HG03175 (cell line): Measurements from ENCODE around the gene TSPEAR.
"Not testable (repeated sequence)": the region's sequence is repeated elsewhere in the genome, so short reads cannot be mapped to it uniquely, and the experiment has no call there.

Experiments
- ATAC-seq: cut with Tn5 transposase; IDR thresholded peaks from one replicate; pipeline ENCODE4 v1.9.1; 2021; ENCODE audit warnings: mild to moderate bottlenecking, moderate library complexity; ENCODE audit not compliant: unreplicated experiment

The TSPEAR gene

DNA sequence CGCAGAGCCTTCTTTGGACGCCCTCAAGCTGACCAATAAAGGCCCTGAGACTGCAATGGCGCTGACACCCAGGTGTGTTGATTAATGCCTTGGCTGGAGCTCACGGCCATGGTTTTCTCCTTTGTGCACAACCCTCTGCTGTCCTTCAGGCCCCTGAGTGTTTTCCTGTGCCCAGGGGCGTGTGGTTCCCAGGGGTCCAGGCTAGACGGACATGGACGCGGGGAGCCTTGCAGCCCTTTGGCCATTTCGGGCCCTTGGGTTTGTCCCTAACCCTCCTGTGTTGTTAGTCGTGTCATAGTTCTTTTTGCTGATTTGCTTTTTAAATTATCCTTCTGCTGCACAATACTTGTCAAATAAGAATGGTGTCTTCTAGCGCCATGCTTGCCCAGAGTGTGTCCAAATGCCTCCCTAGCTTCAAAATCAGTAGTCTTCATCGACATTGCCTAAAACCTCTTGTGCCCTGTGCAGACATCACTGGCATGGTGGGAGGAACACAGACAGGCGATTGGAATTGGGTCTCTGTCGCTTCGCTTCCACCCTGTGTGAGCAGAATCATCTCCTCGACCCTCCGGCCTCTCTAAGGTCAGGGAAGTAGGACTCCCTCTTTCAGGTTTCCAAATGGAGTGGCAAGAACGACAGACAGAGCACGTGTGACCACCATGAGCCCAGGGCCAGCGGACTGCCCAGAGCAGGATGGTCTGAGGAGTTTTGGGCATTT lies 135.9 kb downstream of the TSPEAR start:
- ATAC-seq, result no peak

DNA sequence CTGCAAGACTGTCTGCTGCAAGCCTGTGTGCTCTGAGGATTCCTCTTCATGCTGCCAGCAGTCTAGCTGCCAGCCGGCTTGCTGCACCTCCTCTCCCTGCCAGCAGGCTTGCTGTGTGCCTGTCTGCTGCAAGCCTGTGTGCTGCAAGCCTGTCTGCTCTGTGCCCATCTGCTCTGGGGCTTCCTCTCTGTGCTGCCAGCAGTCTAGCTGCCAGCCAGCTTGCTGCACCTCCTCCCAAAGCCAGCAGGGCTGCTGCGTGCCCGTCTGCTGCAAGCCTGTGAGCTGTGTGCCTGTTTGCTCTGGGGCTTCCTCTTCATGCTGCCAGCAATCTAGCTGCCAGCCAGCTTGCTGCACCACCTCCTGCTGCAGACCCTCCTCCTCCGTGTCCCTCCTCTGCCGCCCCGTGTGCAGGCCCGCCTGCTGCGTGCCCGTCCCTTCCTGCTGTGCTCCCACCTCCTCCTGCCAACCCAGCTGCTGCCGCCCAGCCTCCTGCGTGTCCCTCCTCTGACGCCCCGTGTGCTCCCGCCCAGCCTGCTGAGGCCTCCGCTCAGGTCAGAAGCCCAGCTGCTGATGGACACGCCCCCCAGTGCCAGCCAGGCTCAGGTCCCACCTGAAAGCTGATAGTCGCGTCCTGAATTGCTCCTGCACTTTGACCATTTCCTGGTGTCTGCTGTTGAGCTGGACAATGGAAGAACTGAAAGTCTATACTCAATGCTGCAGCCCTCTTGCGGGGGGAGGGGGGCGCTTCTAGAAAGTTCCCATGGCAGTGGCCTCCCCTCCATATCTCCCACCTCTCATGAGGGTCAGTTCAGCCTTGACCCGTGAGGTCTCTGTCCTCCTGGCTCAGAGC lies 136.7 kb downstream of the TSPEAR start:
- ATAC-seq, result no peak

DNA sequence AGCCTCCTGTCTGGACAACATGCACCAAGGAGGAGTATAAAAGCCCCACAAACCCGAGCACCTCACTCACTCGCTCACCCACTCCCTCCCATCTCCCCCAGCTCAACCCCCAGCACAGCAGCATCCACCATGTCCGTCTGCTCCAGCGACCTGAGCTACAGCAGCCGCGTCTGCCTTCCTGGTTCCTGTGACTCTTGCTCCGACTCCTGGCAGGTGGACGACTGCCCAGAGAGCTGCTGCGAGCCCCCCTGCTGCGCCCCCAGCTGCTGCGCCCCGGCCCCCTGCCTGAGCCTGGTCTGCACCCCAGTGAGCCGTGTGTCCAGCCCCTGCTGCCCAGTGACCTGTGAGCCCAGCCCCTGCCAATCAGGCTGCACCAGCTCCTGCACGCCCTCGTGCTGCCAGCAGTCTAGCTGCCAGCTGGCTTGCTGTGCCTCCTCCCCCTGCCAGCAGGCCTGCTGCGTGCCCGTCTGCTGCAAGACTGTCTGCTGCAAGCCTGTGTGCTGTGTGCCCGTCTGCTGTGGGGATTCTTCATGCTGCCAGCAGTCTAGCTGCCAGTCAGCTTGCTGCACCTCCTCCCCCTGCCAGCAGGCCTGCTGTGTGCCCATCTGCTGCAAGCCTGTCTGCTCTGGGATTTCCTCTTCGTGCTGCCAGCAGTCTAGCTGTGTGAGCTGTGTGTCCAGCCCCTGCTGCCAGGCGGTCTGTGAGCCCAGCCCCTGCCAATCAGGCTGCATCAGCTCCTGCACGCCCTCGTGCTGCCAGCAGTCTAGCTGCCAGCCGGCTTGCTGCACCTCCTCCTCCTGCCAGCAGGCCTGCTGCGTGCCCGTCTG lies 137.5 kb downstream of the TSPEAR start, which contains the start of gene KRTAP10-4:
KRTAP10-4 (plus strand) TSS at position 100 of the 827 bp plus-strand sequence; CDS start at position 130, 30 bp downstream.
- ATAC-seq, result not testable (repeated sequence)

DNA sequence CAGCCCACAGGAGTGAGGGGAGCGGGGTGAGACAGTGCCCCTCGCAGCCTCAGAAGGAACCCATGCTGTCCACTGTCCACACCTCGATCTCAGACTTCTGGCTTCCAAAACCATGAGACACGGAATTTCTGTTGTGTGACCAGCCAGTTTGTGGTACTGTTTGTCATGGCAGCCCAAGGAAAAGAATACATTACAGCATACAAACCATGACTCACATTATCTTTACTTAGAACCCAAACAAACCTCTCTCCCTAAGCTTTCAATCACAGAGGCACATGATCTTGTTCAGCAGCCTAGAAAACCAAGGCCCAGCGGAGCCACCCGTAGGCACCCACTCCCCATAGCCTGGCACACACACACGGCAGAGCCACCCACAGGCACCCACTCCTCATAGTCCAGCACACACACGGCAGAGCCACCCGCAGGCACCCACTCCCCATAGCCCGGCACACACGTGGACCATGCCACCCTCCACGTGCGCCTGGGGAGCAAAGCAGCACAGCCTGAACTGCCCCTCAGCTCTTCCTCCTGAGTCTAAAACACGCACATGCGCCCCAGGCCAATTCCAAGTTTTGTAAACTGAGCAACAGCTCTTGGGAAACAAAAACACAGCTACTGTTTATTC lies 138.3 kb downstream of the TSPEAR start:
- ATAC-seq, result no peak

DNA sequence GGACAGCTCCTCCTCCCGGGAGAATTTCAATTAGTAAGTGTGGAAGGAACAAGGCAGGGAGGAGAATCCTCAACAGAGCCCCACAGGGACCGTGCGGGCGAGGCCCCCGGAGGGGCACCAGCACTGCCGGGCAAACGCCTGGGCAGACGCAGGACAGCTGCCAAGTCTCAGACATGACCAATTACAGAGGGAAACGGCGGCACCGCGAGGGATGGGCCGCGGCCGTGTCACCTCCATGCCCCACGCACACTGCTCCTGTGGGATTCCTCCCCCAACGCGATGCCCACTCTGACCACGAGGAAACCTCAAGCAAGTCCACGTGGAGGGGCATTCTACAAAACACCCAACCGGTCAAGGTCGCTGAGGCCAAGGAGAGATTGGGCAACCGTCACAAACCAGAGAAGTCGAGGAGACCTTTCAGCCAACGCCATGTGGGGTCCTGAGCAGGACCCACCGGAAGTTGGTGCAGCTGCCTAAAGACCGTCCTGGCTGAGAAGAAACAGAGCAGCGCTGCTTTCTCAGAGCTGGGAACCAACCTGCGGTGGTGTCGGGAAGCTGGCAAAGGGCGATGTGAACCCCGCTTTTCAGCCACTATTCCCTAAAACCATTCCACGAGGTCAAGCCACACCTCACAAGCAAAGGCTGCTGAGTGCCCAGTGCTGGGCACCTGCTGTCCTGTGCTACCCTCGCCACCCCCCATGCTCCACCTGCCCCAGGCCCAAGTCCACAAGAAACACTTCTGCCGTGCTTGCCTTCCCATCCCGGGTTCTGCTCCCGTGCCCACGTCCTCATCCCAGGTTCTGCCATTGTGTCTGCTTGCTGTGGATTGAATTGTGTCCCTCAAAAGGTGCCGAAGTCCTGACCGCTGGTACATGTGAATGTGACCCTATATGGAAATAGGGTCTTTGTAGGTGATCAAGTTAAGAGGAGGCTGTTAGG lies 139.3 kb downstream of the TSPEAR start:
- no peak for ATAC-seq

DNA sequence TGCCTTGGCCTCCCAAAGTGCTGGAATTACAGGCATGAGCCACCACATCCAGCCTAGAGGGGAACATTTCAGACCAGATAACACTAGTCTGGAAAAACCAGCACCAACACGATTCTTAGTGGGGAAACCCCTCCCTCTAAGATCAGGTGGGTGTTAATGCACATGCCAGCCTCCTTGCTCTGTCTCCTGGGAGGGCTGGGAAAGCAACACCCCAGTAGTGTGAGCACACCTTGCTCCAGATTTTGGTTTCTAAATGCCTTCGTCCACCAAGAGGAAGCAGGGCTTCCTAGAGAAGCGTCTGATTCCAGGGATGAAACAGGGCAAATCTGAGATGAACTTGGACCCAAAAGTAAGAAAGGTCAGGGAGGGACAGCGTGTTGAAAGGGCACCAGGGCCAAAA lies 140.1 kb downstream of the TSPEAR start:
- no peak for ATAC-seq

DNA sequence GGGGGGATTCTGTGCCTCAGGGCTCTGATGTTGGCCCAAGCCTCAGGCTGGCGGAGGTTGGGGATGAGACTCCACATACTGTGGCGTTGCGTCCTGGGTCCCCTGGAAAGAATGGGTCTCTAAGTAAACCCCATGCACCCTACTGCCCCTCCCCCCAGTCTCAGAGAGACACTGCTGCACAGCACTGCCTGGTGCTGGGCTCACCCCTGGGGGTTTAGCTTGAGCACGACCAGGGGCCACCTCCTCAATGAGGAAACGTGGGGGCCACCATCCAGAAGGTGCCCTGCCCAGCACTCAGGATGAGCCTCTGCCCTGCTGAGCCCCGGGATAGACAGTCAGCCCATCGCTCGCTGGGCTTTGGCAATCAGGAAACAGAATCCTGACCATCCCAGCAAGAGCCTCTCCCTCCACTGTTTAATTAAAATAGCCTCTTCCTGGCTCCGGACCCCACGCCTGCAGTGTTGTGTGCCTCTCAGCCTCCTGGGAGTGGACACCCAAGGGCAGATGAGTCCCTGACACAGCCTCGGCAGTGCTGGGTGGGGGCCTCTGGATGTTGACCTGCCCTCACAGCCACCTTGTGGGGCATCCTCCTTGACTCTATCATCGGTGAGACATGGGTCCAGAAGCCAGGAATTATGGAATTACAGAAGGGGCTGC lies 141.4 kb downstream of the TSPEAR start:
- ATAC-seq, result no peak

DNA sequence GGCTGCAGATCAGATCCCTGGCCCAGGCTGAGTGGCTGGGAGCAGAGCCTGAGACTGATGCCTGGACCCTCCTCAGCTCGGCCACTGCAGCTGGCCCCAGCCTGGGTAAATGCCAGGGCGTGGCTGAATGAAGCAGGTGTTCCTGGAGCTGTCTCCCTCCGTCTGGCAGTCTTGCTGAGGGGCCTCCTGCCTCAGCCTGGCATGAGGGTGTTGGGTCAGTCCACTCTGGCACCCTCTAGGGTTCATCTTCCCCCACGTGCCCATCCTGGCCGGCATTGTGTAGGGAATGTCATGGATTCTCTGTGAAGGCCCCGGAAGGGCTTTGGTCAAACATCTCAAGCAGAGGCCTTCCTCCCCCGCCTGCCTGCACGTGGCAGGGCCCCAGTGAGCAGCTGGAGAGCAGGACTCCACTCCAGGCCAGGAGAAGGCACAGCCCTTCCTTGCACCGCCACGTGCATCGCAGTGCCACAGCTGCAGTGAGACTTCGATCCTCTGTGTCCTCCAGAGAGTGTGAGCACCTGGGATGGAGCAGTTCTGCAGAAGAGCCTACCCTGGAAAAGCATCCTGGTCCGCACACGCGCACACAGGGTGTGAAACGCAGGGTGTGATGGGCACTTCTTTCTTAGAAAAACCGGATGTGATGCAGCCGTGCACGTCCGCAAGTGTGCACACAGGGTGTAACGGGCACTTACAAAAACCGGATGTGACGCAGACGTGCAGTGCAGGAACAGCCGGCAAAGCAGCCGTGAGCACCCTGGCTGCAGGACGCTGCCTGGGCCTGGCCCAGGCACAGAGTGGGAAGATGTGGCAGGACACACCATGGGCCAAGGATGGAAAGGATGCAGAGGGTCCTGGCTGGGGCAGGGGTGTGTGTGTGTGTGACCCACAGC lies 142.5 kb downstream of the TSPEAR start:
- no peak for ATAC-seq

DNA sequence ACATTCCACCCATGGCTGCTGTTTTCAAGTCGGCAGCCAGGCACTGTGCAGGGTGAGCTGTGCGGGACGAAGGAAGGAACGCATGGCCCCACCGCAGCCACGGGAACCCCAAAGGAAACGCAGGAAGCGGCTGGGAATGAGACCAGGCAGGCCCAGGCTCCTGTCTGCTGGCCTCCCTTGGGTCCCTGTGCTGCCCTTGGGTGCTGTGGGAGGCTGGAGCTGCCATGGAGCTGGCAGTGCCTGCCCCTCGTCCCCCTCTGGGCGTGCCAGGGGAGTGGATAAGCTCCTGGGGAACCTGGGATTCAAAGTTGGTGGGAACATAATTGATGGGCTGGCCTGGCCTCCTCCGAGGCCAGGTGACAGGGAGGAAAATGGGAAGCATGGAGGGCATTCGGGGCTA lies 143.1 kb downstream of the TSPEAR start:
- ATAC-seq, result no peak

DNA sequence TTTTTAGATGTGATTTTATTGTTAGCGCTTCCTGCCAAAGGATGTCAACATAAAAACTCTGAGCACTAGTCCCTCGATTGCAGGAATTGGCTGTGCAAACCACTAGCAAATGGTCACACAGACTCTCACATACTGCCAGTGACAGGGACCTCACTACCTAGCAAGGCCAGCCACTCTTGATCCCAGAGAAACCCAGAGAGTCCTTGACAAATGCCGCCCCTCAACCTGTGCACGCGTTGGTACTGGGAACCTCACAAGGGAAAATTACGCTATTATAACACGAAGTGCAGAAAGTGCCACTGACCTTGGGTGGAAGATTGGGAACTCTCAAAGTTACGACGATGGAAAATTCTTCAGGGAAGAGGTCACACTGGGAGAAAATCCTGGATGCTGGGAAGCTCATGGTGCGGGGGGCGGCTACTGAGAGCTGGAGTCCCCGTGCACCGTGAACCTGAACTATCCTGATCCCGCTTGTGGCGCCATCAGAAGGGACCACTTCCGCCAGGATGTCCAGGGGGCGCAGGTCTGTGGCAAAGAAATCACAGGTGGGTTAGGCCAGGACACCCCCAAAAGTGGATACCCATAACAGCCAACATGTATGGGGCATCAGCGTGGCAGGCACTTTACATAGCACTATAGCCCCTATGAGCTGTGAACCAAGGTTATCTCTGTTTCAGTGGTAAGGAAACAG lies 143.7 kb downstream of the TSPEAR start:
- no peak for ATAC-seq

DNA sequence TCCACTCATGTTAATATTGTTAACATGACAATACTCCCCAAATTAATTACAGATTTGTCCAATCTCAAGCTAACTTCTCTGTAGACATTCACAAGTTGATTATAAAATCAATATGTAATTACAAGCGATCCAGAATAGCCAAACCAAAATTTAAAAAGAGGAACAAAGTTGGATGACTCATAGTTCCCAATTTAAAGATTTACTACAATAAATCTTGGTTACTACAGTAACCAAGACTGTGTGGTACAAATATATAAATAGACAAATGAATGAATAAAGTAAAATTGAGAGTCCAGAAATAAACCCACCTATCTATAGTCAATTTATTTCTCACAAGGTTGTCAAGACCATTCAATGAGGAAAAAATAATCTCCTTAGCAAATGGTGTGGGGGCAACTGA lies 145.0 kb downstream of the TSPEAR start:
- ATAC-seq, result no peak

DNA sequence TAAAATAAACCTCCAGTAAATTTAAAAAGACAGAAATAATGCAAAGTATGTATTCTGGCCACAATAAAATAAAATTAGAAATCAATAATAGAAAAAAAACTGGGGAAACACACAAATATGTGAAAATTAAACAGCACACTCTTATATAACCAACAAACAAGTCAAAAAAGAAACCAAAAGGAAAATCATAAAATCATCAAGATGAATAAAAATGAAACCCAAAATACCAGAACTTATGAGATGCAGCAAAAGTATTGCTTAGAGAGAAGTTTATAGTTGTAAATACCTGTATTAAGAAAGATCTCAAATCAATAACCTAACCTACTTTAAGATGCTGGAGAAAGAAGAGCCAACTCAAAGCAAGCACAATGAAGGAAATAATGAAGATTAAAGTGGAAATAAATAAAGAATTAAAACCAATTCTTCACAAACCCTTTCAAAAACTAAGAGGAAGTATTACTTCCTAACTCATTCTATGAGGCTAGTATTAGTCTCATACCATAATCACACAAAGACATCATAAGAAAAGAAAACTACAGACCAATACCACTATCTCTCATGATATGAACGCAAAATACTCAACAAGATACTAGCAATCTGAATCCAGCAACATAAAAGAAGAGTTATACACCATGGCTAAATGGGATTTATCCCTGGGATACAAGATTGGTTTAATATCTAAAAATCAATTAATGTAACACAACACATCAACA lies 146.3 kb downstream of the TSPEAR start:
- ATAC-seq, result no peak

DNA sequence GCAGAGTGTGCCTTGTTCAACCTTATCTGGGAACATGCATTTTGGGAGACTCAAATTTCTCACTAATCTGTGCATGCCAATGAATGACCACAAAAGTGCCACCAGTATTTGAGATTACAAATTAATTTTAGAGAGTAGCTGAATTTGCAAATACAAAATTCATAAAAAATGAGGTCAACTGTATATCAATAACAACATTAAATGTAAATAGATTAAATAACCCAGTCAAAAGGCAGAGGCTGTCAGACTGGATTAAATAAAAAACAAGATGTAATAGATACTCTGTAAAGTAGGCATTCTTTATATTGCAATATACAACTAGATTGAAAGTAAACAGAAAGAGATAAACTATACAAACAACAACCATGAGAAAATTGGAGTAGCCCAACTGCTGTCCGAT lies 147.3 kb downstream of the TSPEAR start:
- ATAC-seq, result no peak

DNA sequence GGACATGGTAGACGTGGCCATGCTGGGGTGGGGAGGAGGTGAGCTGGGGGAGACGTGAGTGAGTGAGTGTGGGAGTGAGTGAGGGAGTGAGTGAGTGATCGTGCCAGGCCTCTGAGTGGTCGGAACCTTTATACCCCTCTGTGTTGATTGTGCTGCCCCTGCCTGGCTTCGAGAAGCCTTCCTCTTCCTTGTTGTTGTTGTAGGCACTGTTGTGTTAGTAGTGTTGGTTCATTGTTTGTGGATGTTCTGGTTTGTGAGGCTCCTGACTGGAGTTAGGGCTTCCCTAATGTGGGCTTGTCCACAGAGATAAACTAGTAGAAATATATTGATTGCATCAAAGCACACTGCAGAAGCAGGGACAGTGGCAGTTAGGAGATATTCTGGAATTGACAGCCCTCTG lies 152.7 kb downstream of the TSPEAR start, which contains the start of gene KRTAP10-3:
KRTAP10-3 (minus strand) TSS at position 101 of the 400 bp plus-strand sequence; CDS start at position 21, 80 bp downstream.
- ATAC-seq, result no peak

DNA sequence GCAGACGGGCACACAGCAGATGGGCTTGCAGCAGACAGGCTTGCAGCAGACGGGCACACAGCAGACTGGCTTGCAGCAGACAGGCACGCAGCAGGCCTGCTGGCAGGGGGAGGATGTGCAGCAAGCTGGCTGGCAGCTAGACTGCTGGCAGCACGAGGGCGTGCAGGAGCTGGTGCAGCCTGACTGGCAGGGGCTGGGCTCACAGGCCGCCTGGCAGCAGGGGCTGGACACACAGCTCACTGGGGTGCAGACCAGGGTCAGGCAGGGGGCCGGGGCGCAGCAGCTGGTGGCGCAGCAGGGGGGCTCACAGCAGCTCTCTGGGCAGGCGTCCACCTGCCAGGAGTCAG lies 153.1 kb downstream of the TSPEAR start:
- ATAC-seq, result not testable (repeated sequence)

DNA sequence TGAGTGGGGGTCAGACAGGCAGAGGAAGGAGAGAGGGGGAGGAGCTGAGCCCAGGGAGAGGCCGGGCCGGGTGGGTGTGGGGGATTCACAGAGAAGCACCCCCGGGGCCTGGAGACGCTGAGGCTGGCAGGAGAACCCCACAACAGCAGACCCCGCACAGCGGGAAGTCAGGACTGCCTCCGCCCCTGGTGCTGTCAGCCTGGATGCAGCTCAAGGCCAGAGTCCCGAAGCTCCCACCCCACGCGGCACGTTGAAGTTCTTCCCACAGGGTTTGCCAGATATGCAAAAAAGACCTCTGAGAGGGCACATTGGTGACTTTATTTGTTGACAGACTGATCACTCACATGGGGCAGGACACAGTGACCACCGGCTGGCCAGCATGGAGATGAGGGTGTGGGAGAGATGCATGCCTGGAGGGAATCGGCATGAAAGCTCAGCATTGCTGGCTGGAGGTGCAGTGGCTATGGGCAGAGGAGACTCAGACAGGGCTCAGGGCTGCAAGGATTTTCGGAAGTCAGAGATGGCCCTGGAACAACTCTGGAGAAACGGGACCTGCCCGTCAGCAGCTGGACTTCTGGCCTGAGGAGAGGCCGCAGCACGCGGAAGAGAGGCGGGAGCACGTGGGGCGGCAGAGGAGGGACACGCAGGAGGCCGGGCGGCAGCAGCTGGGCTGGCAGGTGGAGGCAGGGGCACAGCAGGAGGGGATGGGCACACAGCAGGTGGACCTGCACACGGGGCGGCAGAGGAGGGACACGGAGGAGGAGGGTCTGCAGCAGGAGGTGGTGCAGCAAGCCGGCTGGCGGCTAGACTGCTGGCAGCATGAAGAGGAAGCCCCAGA lies 153.7 kb downstream of the TSPEAR start:
- ATAC-seq, result no peak
